ENCODE results near the gene CRACR2A. TPM values are rescaled to one million over a fixed set of nuclear protein-coding genes. Genes with fewer than 3 reads are reported as not detected.

CRACR2A gene
- total RNA-seq, 6 donors from 2014 or later: 5.5 to 19.9 (median 7.2) TPM

- TF ChIP-seq POLR2A (IDR thresholded peaks at IDR 0.05) (no peak), CTCF (IDR thresholded peaks at IDR 0.05) (no peak), EP300 (IDR thresholded peaks at IDR 0.05) (no peak), POLR2AphosphoS5 (IDR thresholded peaks at IDR 0.05) (no peak)
- Histone ChIP-seq H3K9me3 (no peaks in the 10 kb centered on the region), H3K36me3 (no peaks in the 10 kb centered on the region), H3K4me3 (no peak overlapping the region), H3K4me1 (peaks cover 5 to 11% (median 7%) of the 10 kb centered on the region in 4 donors), H3K27me3 (no peaks in the 10 kb centered on the region), H3K27ac (no peak overlapping the region)
- ATAC-seq (ENCODE audit: low FRiP score in 2 of 2) (no peak), DNase-seq (no peak)
- 74 to 78% methylated on average over 14 of the region's 14 CpGs for WGBS, 2 donors
Measured at GRCh38 chr12:3600039-3600720, 152.7 kb downstream of the CRACR2A start.

GRCh38 chr12:3598896-3599860, 153.7 kb downstream of the CRACR2A start:
- 87 to 89% methylated on average over 14 to 17 of the region's 17 CpGs for WGBS, 2 donors

GRCh38 chr12:3597526-3598210, 155.2 kb downstream of the CRACR2A start:
- 90% methylated on average over 6 to 7 of the region's 7 CpGs for WGBS, 2 donors
- DNase-seq (no peak), ATAC-seq (ENCODE audit: low FRiP score in 2 of 2) (no peak)
- Histone ChIP-seq H3K36me3 (no peaks in the 10 kb centered on the region), H3K9me3 (no peaks in the 10 kb centered on the region), H3K4me3 (no peak overlapping the region), H3K27me3 (no peaks in the 10 kb centered on the region), H3K4me1 (no peaks in the 10 kb centered on the region), H3K27ac (no peak overlapping the region)
- TF ChIP-seq POLR2AphosphoS5 (IDR thresholded peaks at IDR 0.05) (no peak), EP300 (IDR thresholded peaks at IDR 0.05) (no peak), CTCF (IDR thresholded peaks at IDR 0.05) (no peak), POLR2A (IDR thresholded peaks at IDR 0.05) (no peak)

More at GRCh38 chr12:3598896-3599860, 153.7 kb downstream of the CRACR2A start:
- ATAC-seq (ENCODE audit: low FRiP score in 2 of 2) (no peak), DNase-seq (no peak)
- Histone ChIP-seq H3K4me1 (peaks cover 0 to under 1% (median 0%) of the 10 kb centered on the region in 4 donors), H3K9me3 (no peaks in the 10 kb centered on the region), H3K4me3 (no peak overlapping the region), H3K27ac (no peak overlapping the region), H3K27me3 (no peaks in the 10 kb centered on the region), H3K36me3 (no peaks in the 10 kb centered on the region)
- no peak for TF ChIP-seq CTCF (IDR thresholded peaks at IDR 0.05)
- TF ChIP-seq EP300 (IDR thresholded peaks at IDR 0.05): no peak
- TF ChIP-seq POLR2A (IDR thresholded peaks at IDR 0.05): no peak
- TF ChIP-seq POLR2AphosphoS5 (IDR thresholded peaks at IDR 0.05): no peak

- Histone ChIP-seq H3K36me3 (no peaks in the 10 kb centered on the region), H3K4me3 (no peak overlapping the region), H3K27me3 (no peaks in the 10 kb centered on the region), H3K4me1 (no peaks in the 10 kb centered on the region), H3K27ac (no peak overlapping the region), H3K9me3 (no peaks in the 10 kb centered on the region)
- ATAC-seq (ENCODE audit: low FRiP score in 2 of 2): no peak
- WGBS, 2 donors: 82 to 100% methylated on average over 2 to 8 of the region's 8 CpGs
- no peak for DNase-seq
- TF ChIP-seq POLR2A (IDR thresholded peaks at IDR 0.05) (no peak), POLR2AphosphoS5 (IDR thresholded peaks at IDR 0.05) (no peak), CTCF (IDR thresholded peaks at IDR 0.05) (no peak), EP300 (IDR thresholded peaks at IDR 0.05) (no peak)
Measured at GRCh38 chr12:3596703-3597415, 156.1 kb downstream of the CRACR2A start.

All from upper lobe of left lung (tissue), 6 donors.